Prostate gland (tissue), 2 donors: ENCODE measurements around the gene NRROS. TPM values are rescaled to one million over a fixed set of nuclear protein-coding genes. Genes with fewer than 3 reads are reported as not detected.
A peak's percentile ranks its signal among the peaks of the same experiment; 100 is the strongest.

Experiments
- DNase-seq: peaks from one replicate; pipeline ENCODE4 v3.0.0-alpha.2; 2019; ENCODE audit warnings: low spot score
- H3K27ac ChIP-seq, 2 donors: fragments of 200-600 bp; sonication (generic); 2 replicates each; pipeline ENCODE4 v1.5.1; 2017 to 2019
- H3K27me3 ChIP-seq: fragments of 200-600 bp; sonication (generic); replicated peaks from 2 replicates; pipeline ENCODE4 v1.5.1; 2019; ENCODE audit not compliant: insufficient read depth
- H3K36me3 ChIP-seq, 2 donors: fragments of 200-600 bp; sonication (generic); 1 replicate in 1 of 2; 2 replicates in 1 of 2; pipeline versions ENCODE4 v1.5.1 to v1.8.1; 2017 to 2019
- H3K4me1 ChIP-seq: fragments of 200-600 bp; sonication (generic); replicated peaks from 2 replicates; pipeline ENCODE4 v1.5.1; 2019
- H3K4me3 ChIP-seq, 2 donors: fragments of 200-600 bp; sonication (generic); 2 replicates each; pipeline ENCODE4 v1.5.1; 2017 to 2019
- H3K9me3 ChIP-seq: fragments of 200-600 bp; sonication (generic); 2 replicates; pipeline ENCODE4 v1.5.1; 2017
- CTCF ChIP-seq, 4 experiments: fragments of 200-600 bp in 2 of 4; fragments of 450-650 bp in 2 of 4; sonication (generic) in 2 of 4; IDR thresholded peaks; 1 replicate in 3 of 4; 2 replicates in 1 of 4; pipeline ENCODE4 v1.5.1; 2016 to 2019; ENCODE audit warnings: antibody characterized with exemption in 4 of 4, mild to moderate bottlenecking in 2 of 4, moderate library complexity in 2 of 4
- POLR2A ChIP-seq: fragments of 450-650 bp; IDR thresholded peaks from one replicate; pipeline ENCODE4 v1.6.1; 2016; ENCODE audit warnings: antibody characterized with exemption, mild to moderate bottlenecking
- POLR2AphosphoS5 ChIP-seq: sonication (generic); formaldehyde crosslinking; IDR thresholded peaks from one replicate; pipeline ENCODE4 v1.6.1; 2017; ENCODE audit warnings: antibody characterized with exemption
- WGBS: methylation state at CpG from one replicate; pipeline ENCODE4 v1.1.5; 2018; 5-methylcytosine and 5-hydroxymethylcytosine counted together
- intact Hi-C: fragments of 100-400 bp; cut with DNase I; formaldehyde crosslinking; loops from one replicate; pipeline ENCODE4 v1.14.2; 2022
- total RNA-seq, 2 donors: library from RNA; depleted of rRNA; stranded (reverse); fragments of >200 nt; gene quantifications; one replicate each; pipeline ENCODE4 v1.1.0, GENCODE V29; 2016

Gene NRROS
- total RNA-seq, 2 donors from 2014 or later, result 2.0 to 5.5 TPM

- no peak for TF ChIP-seq POLR2A
- no peak for TF ChIP-seq POLR2AphosphoS5
- no peak for TF ChIP-seq CTCF (IDR thresholded peaks at IDR 0.05)
- Histone ChIP-seq H3K9me3 (no peaks in the 10 kb centered on the region), H3K4me3 (peak overlapping the region; percentile 39 to 51), H3K27me3 (no peaks in the 10 kb centered on the region), H3K36me3 (no peaks in the 10 kb centered on the region), H3K27ac (peak overlapping the region in 1 of 2 donors; percentile 76), H3K4me1 (no peaks in the 10 kb centered on the region)
- DNase-seq, result no peak
- intact Hi-C loops, result no loop called here
- WGBS, result 18% methylated on average over 5 of the region's 5 CpGs
Measured at GRCh38 chr3:196631682-196632045, 7.8 kb upstream of the NRROS start.

- whole genome bisulfite sequencing, result 1% methylated on average over 32 of the region's 43 CpGs
- peak; percentile 52 for TF ChIP-seq POLR2AphosphoS5
- TF ChIP-seq POLR2A, result no peak
- TF ChIP-seq CTCF (IDR thresholded peaks at IDR 0.05), result peak in 2 of 4 experiments; percentile 18 to 21
- Histone ChIP-seq H3K27me3 (no peaks in the 10 kb centered on the region), H3K36me3 (no peaks in the 10 kb centered on the region), H3K4me1 (no peaks in the 10 kb centered on the region), H3K27ac (peak overlapping the region; percentile 67 to 76), H3K9me3 (no peaks in the 10 kb centered on the region), H3K4me3 (peak overlapping the region; percentile 39 to 51)
- intact Hi-C loops, result no loop called here
- peak; percentile 69 for DNase-seq
Measured at GRCh38 chr3:196632046-196632751, 7.3 kb upstream of the NRROS start.

- no peaks in the 10 kb centered on the region for H3K4me1 ChIP-seq
- H3K36me3 ChIP-seq, result no peaks in the 10 kb centered on the region
- WGBS, result 89% methylated on average over 12 of the region's 12 CpGs
- H3K9me3 ChIP-seq, result no peaks in the 10 kb centered on the region
- intact Hi-C loops, result no loop called here
- no peak for DNase-seq
- H3K4me3 ChIP-seq, result no peak overlapping the region
- TF ChIP-seq CTCF (IDR thresholded peaks at IDR 0.05) (no peak), POLR2AphosphoS5 (no peak), POLR2A (no peak)
- H3K27ac ChIP-seq, result no peak overlapping the region
- no peaks in the 10 kb centered on the region for H3K27me3 ChIP-seq
Measured at GRCh38 chr3:196633555-196634151, 5.8 kb upstream of the NRROS start.

GRCh38 chr3:196634224-196634623, 5.3 kb upstream of the NRROS start:
- no peak for DNase-seq
- H3K4me1 ChIP-seq, result no peaks in the 10 kb centered on the region
- no peaks in the 10 kb centered on the region for H3K9me3 ChIP-seq
- intact Hi-C loops, result no loop called here
- H3K27ac ChIP-seq, result no peak overlapping the region
- H3K4me3 ChIP-seq, result no peak overlapping the region
- no peaks in the 10 kb centered on the region for H3K27me3 ChIP-seq
- H3K36me3 ChIP-seq, result no peaks in the 10 kb centered on the region
- TF ChIP-seq CTCF (IDR thresholded peaks at IDR 0.05) (no peak), POLR2A (no peak), POLR2AphosphoS5 (no peak)
- 81% methylated on average over 10 of the region's 10 CpGs for WGBS

GRCh38 chr3:196634829-196635228, 4.7 kb upstream of the NRROS start:
- no peaks in the 10 kb centered on the region for H3K36me3 ChIP-seq
- DNase-seq, result no peak
- TF ChIP-seq POLR2A, result no peak
- no peak for TF ChIP-seq CTCF (IDR thresholded peaks at IDR 0.05)
- no peak for TF ChIP-seq POLR2AphosphoS5
- H3K27ac ChIP-seq, result no peak overlapping the region
- H3K4me3 ChIP-seq, result no peak overlapping the region
- no peaks in the 10 kb centered on the region for H3K27me3 ChIP-seq
- WGBS, result 82% methylated on average over 7 of the region's 7 CpGs
- no peaks in the 10 kb centered on the region for H3K9me3 ChIP-seq
- intact Hi-C loops, result no loop called here
- H3K4me1 ChIP-seq, result no peaks in the 10 kb centered on the region
